ENCODE measurements around the gene ATP8B4. TPM values are rescaled to one million over a fixed set of nuclear protein-coding genes. Genes with fewer than 3 reads are reported as not detected.

The ATP8B4 gene
- polyA plus RNA-seq, 1 of the 3 experiments (the other 2 are of a cell fraction) = 0.03 TPM

- Histone ChIP-seq H3K36me3 (replicated peaks in 1 of 2; ENCODE audit: control insufficient read depth in 1 of 2, insufficient read depth in 2 of 2, low read length in 1 of 2) (no peaks in the 10 kb centered on the region), H3K4me2 (no peak overlapping the region), H3K4me1 (ENCODE audit: control insufficient read depth in 1 of 2, insufficient read depth in 2 of 2, low read depth in 1 of 2, low read length in 1 of 2) (peaks cover 0 to 2% of the 10 kb centered on the region in 2 experiments; a peak in 1 of 4 replicates), H3F3A (replicated peaks; ENCODE audit: insufficient read depth) (no peaks in the 10 kb centered on the region), H3K4me3 (ENCODE audit: low read depth in 2 of 2, low read length in 1 of 2) (no peak overlapping the region; a peak in 1 of 4 replicates), H3K9me3 (no peaks in the 10 kb centered on the region), H3K27ac (ENCODE audit: low read depth in 2 of 2, low read length in 1 of 2) (no peak overlapping the region), H3K27me3 (ENCODE audit: insufficient read depth) (no peaks in the 10 kb centered on the region), H3K9me2 (no peaks in the 10 kb centered on the region), H3K9ac (no peak overlapping the region), H4K20me1 (ENCODE audit: insufficient read depth) (no peaks in the 10 kb centered on the region), H3K79me2 (ENCODE audit: insufficient read depth) (no peaks in the 10 kb centered on the region), H2AFZ (ENCODE audit: low read depth) (no peak overlapping the region)
- POLR2A ChIA-PET = no interaction called here
- DNase-seq = peak; percentile 52
- TF ChIP-seq RFX5 (IDR thresholded peaks at IDR 0.05; ENCODE audit: low read length) = peak; percentile 80
- peak; percentile 71 for TF ChIP-seq CTCF (IDR thresholded peaks at IDR 0.05)
- peak; percentile 16; the same call in 1 of the 2 replicates for TF ChIP-seq IRF3 (IDR thresholded peaks at IDR 0.05; ENCODE audit: low read depth, low read length)
- TF ChIP-seq SMC3 (IDR thresholded peaks at IDR 0.05; ENCODE audit: low read depth, low read length) = peak; percentile 68
- no peak for TF ChIP-seq NRF1 (IDR thresholded peaks at IDR 0.05; ENCODE audit: low read depth, low read length)
- no peak for TF ChIP-seq SIN3A (IDR thresholded peaks at IDR 0.05; ENCODE audit: borderline replicate concordance, low read depth, low read length)
- no peak for TF ChIP-seq USF2 (IDR thresholded peaks at IDR 0.05; ENCODE audit: borderline replicate concordance, low read depth, low read length)
- peak; percentile 93 for TF ChIP-seq RAD21 (IDR thresholded peaks at IDR 0.05; ENCODE audit: low read length)
- no peak for TF ChIP-seq ZBTB33 (IDR thresholded peaks at IDR 0.05; ENCODE audit: borderline replicate concordance, low read depth)
- no peak for TF ChIP-seq FOXJ3 (CRISPR knock-in tag; IDR thresholded peaks at IDR 0.05)
- TF ChIP-seq REST (IDR thresholded peaks at IDR 0.05; ENCODE audit: low read depth, low read length) = no peak
- TF ChIP-seq NFIC (IDR thresholded peaks at IDR 0.05; ENCODE audit: borderline replicate concordance) = no peak
- no peak for TF ChIP-seq ELF1 (IDR thresholded peaks at IDR 0.05)
- TF ChIP-seq GABPA (IDR thresholded peaks at IDR 0.05; ENCODE audit: low read depth) = no peak
- no peak for TF ChIP-seq YY1 (IDR thresholded peaks at IDR 0.05; ENCODE audit: low read depth)
- no peak for TF ChIP-seq CHD2 (IDR thresholded peaks at IDR 0.05; ENCODE audit: low read length, partially characterized antibody)
- no peak for TF ChIP-seq MXI1 (IDR thresholded peaks at IDR 0.05; ENCODE audit: low read depth, low read length)
- TF ChIP-seq RXRA (IDR thresholded peaks at IDR 0.05; ENCODE audit: borderline replicate concordance, low read depth) = no peak
- TF ChIP-seq RCOR1 (IDR thresholded peaks at IDR 0.05; ENCODE audit: low read length) = no peak
- 20% methylated on average over 3 of the region's 3 CpGs for WGBS (ENCODE audit: low lambda C conversion rate)
- CTCF ChIA-PET = interaction anchor here (0.6 to 4.4 kb wide), 39 partner anchors 11 to 1694 kb away, joined by 3 to 59 read pairs (median 3); partner anchors contain the start of genes FGF7 and SHC4
These were observed 67.1 kb downstream of the ATP8B4 start for GRCh38 chr15:50051811-50052419.

All from SK-N-SH (cell line).